Measurements from ENCODE around the gene GPR32. TPM values are rescaled to one million over a fixed set of nuclear protein-coding genes. Genes with fewer than 3 reads are reported as not detected.

GPR32 gene
- total RNA-seq, 1 donor from 2014 or later, result not detected

- Histone ChIP-seq H3K27ac (no peak overlapping the region), H3K4me3 (no peak overlapping the region), H3K27me3 (peaks cover 18% of the 10 kb centered on the region), H3K36me3 (no peaks in the 10 kb centered on the region), H3K9me3 (no peaks in the 10 kb centered on the region), H3K4me1 (peaks cover 8% of the 10 kb centered on the region)
- TF ChIP-seq CTCF (IDR thresholded peaks at IDR 0.05), result no peak
- no peak for DNase-seq
- ATAC-seq, result no peak
- intact Hi-C loops (cut with DNase I), result no loop called here
Observed at GRCh38 chr19:50729894-50730293, 40.4 kb upstream of the GPR32 start.

GRCh38 chr19:50735869-50736268, 34.4 kb upstream of the GPR32 start:
- DNase-seq (no peak), ATAC-seq (no peak)
- Histone ChIP-seq H3K27ac (no peak overlapping the region), H3K27me3 (peaks cover 39% of the 10 kb centered on the region), H3K36me3 (no peaks in the 10 kb centered on the region), H3K4me1 (no peaks in the 10 kb centered on the region), H3K4me3 (no peak overlapping the region), H3K9me3 (no peaks in the 10 kb centered on the region)
- TF ChIP-seq CTCF (IDR thresholded peaks at IDR 0.05), result no peak
- intact Hi-C loops (cut with DNase I), result no loop called here

GRCh38 chr19:50736338-50736737, 33.9 kb upstream of the GPR32 start:
- ATAC-seq, result no peak
- Histone ChIP-seq H3K9me3 (no peaks in the 10 kb centered on the region), H3K27me3 (peaks cover 44% of the 10 kb centered on the region), H3K4me1 (no peaks in the 10 kb centered on the region), H3K4me3 (no peak overlapping the region), H3K27ac (no peak overlapping the region), H3K36me3 (no peaks in the 10 kb centered on the region)
- no peak for DNase-seq
- no peak for TF ChIP-seq CTCF (IDR thresholded peaks at IDR 0.05)
- intact Hi-C loops (cut with DNase I), result no loop called here

- intact Hi-C loops (cut with DNase I), result no loop called here
- Histone ChIP-seq H3K9me3 (no peaks in the 10 kb centered on the region), H3K27me3 (peaks cover 47% of the 10 kb centered on the region), H3K36me3 (no peaks in the 10 kb centered on the region), H3K4me1 (no peaks in the 10 kb centered on the region), H3K4me3 (no peak overlapping the region), H3K27ac (no peak overlapping the region)
- DNase-seq (no peak), ATAC-seq (no peak)
- TF ChIP-seq CTCF (IDR thresholded peaks at IDR 0.05), result no peak
Observed at GRCh38 chr19:50739132-50739913, 30.9 kb upstream of the GPR32 start.

GRCh38 chr19:50739914-50740426, 30.3 kb upstream of the GPR32 start:
- H3K9me3 ChIP-seq, result no peaks in the 10 kb centered on the region
- peaks cover 40% of the 10 kb centered on the region for H3K27me3 ChIP-seq
- H3K4me1 ChIP-seq, result no peaks in the 10 kb centered on the region
- DNase-seq, result no peak
- no peaks in the 10 kb centered on the region for H3K36me3 ChIP-seq
- no peak for TF ChIP-seq CTCF (IDR thresholded peaks at IDR 0.05)
- H3K27ac ChIP-seq, result no peak overlapping the region
- intact Hi-C loops (cut with DNase I), result no loop called here
- H3K4me3 ChIP-seq, result no peak overlapping the region
- no peak for ATAC-seq
